HL-60 (cell line): ENCODE data around the gene GALNT9.

ENCODE experiments used
- DNase-seq, 2 experiments: peaks; one replicate each; pipeline ENCODE4 v3.0.0-alpha.2; 2010 to 2020; ENCODE audit warnings: low read depth in 1 of 2, low spot score in 1 of 2
- H3K27ac ChIP-seq: fragments of 250-450 bp; sonication (Bioruptor Pico); replicated peaks from 2 replicates; pipeline ENCODE4 v1.5.1; 2020; ENCODE audit warnings: mild to moderate bottlenecking, moderate library complexity
- H3K27me3 ChIP-seq: fragments of 250-450 bp; sonication (Bioruptor Pico); 2 replicates; pipeline ENCODE4 v1.5.1; 2021; ENCODE audit warnings: mild to moderate bottlenecking, moderate library complexity; ENCODE audit not compliant: insufficient read depth, poor library complexity, severe bottlenecking
- H3K4me3 ChIP-seq: replicated peaks from 2 replicates; pipeline ENCODE4 v1.5.1; 2011; ENCODE audit warnings: mild to moderate bottlenecking, control low read depth, low read length; ENCODE audit not compliant: insufficient read depth
- GABPA ChIP-seq: IDR thresholded peaks from 2 replicates; pipeline ENCODE4 v1.6.1; 2012; ENCODE audit warnings: low read depth
- POLR2AphosphoS5 ChIP-seq: IDR thresholded peaks from 2 replicates; pipeline ENCODE4 v1.6.1; 2012; ENCODE audit warnings: low read depth
- SPI1 ChIP-seq: IDR thresholded peaks from 2 replicates; pipeline ENCODE4 v1.6.1; 2012; ENCODE audit warnings: low read depth, mild to moderate bottlenecking, borderline replicate concordance
- TF ChIP-seq, protein P1 (sequence below): IDR thresholded peaks from one replicate; pipeline ENCODE4 v1.5.1; 2011; ENCODE audit warnings: low read length, control low read depth, inconsistent platforms; ENCODE audit not compliant: insufficient read depth
- TF ChIP-seq, protein P2 (sequence below): IDR thresholded peaks from 2 replicates; pipeline ENCODE4 v1.6.1; 2012; ENCODE audit warnings: low read depth; ENCODE audit not compliant: insufficient replicate concordance

GALNT9 gene

DNA sequence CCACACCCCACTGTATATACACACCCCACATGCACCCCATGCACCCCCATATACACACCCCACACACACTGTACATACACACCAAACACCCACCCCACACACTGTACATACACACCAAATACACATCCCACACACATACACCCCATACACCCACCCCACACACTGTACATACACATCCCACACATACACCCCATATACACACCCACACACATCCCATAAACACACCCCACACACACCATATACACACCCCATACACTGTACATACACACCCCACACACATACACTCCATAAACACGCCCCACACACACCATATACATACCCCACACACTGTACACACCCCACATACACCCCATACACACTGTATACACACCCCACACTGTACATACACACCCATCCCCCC, 102.8 kb downstream of the GALNT9 start:
- no peak overlapping the region for H3K4me3 ChIP-seq
- H3K27ac ChIP-seq = no peak overlapping the region
- DNase-seq = no peak
- TF ChIP-seq GABPA (no peak), SPI1 (no peak), POLR2AphosphoS5 (no peak)
- TF ChIP-seq, protein P1, sequence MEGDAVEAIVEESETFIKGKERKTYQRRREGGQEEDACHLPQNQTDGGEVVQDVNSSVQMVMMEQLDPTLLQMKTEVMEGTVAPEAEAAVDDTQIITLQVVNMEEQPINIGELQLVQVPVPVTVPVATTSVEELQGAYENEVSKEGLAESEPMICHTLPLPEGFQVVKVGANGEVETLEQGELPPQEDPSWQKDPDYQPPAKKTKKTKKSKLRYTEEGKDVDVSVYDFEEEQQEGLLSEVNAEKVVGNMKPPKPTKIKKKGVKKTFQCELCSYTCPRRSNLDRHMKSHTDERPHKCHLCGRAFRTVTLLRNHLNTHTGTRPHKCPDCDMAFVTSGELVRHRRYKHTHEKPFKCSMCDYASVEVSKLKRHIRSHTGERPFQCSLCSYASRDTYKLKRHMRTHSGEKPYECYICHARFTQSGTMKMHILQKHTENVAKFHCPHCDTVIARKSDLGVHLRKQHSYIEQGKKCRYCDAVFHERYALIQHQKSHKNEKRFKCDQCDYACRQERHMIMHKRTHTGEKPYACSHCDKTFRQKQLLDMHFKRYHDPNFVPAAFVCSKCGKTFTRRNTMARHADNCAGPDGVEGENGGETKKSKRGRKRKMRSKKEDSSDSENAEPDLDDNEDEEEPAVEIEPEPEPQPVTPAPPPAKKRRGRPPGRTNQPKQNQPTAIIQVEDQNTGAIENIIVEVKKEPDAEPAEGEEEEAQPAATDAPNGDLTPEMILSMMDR = no peak
- TF ChIP-seq, protein P2, sequence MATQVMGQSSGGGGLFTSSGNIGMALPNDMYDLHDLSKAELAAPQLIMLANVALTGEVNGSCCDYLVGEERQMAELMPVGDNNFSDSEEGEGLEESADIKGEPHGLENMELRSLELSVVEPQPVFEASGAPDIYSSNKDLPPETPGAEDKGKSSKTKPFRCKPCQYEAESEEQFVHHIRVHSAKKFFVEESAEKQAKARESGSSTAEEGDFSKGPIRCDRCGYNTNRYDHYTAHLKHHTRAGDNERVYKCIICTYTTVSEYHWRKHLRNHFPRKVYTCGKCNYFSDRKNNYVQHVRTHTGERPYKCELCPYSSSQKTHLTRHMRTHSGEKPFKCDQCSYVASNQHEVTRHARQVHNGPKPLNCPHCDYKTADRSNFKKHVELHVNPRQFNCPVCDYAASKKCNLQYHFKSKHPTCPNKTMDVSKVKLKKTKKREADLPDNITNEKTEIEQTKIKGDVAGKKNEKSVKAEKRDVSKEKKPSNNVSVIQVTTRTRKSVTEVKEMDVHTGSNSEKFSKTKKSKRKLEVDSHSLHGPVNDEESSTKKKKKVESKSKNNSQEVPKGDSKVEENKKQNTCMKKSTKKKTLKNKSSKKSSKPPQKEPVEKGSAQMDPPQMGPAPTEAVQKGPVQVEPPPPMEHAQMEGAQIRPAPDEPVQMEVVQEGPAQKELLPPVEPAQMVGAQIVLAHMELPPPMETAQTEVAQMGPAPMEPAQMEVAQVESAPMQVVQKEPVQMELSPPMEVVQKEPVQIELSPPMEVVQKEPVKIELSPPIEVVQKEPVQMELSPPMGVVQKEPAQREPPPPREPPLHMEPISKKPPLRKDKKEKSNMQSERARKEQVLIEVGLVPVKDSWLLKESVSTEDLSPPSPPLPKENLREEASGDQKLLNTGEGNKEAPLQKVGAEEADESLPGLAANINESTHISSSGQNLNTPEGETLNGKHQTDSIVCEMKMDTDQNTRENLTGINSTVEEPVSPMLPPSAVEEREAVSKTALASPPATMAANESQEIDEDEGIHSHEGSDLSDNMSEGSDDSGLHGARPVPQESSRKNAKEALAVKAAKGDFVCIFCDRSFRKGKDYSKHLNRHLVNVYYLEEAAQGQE = no peak
- H3K27me3 ChIP-seq = no peaks in the 10 kb centered on the region

DNA sequence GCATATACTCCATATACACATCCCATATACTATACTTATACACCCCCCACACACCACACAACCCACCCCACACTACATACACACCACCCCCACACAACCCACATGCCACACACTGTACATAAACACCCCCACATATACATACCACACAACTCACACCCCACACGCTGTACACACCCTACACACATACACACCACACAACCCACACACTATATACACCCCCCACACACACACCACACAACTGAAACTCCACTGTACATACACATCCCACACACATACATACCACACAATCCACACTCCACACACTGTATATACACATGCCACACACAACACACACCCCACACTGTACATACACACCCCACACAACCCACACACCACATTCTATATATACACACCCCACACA, 104.2 kb downstream of the GALNT9 start:
- H3K4me3 ChIP-seq = no peak overlapping the region
- TF ChIP-seq, protein P1 = no peak
- TF ChIP-seq POLR2AphosphoS5 (no peak), GABPA (no peak), SPI1 (no peak)
- TF ChIP-seq, protein P2 = no peak
- no peaks in the 10 kb centered on the region for H3K27me3 ChIP-seq
- DNase-seq = no peak
- H3K27ac ChIP-seq = no peak overlapping the region

DNA sequence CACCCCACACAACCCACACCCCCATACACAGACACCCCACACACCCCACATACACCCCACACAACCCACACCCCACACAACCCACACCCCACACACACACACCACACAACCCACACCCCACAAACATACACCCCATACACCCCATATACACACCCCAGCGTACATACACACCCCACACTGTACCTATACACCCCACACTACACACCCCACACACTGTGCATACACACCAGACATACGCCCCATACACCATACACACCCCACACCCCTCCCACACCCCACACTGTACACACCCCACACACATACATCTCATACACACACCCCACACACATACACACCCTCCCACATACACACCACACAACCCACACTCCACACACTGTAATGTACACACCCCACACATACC, 104.9 kb downstream of the GALNT9 start:
- TF ChIP-seq POLR2AphosphoS5 = no peak
- H3K4me3 ChIP-seq = no peak overlapping the region
- no peaks in the 10 kb centered on the region for H3K27me3 ChIP-seq
- H3K27ac ChIP-seq = no peak overlapping the region
- no peak for DNase-seq

DNA sequence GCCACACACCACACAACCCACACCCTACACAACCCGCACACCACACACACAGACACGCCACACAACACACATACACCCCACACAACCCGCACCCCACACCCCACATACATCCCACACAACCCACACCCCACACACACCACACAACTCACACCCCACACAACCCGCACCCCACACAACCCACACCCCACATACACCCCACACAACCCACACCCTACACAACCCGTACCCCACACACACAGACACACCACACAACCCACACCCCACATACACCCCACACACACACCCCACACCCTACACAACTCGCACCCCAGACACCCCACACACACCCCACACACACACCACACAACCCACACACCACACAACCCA, 106.6 kb downstream of the GALNT9 start:
- TF ChIP-seq GABPA = no peak
- TF ChIP-seq, protein P2 = no peak
- TF ChIP-seq, protein P1 = no peak
- TF ChIP-seq POLR2AphosphoS5 = no peak
- TF ChIP-seq SPI1 = no peak

More for the DNA sequence above, 106.6 kb downstream of the GALNT9 start:
- H3K4me3 ChIP-seq = no peak overlapping the region
- H3K27ac ChIP-seq = no peak overlapping the region
- no peaks in the 10 kb centered on the region for H3K27me3 ChIP-seq
- no peak for DNase-seq
